ENCODE measurements around the gene CLDN5. TPM values are rescaled to one million over a fixed set of nuclear protein-coding genes. Genes with fewer than 3 reads are reported as not detected.
"Not testable (repeated sequence)": the region's sequence is repeated elsewhere in the genome, so short reads cannot be mapped to it uniquely, and the experiment has no call there.

Gene CLDN5
- total RNA-seq, 1 donor from 2014 or later: 0.44 TPM

DNA sequence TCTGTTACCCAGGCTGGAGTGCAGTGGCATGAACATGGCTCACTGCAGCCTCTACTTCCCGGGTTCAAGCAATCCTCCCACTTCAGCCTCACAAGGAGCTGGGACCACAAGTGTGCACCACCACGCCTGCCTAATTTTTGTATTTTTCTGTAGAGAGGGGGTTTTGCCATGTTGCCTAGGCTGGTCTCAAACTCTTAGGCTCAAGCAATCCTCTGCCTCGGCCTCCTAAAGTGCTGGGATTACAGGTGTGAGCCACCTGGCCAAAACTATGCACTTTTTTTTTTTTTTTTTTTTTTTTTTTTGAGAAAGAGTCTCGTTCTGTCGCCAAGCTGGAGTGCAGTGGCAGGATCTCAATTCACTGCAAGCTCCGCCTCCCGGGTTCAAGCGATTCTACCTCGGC, 12.4 kb upstream of the CLDN5 start:
- Mint-ChIP-seq H3K27me3 (peaks cover 22% of the 10 kb centered on the region), H3K4me1 (no peaks in the 10 kb centered on the region)

DNA sequence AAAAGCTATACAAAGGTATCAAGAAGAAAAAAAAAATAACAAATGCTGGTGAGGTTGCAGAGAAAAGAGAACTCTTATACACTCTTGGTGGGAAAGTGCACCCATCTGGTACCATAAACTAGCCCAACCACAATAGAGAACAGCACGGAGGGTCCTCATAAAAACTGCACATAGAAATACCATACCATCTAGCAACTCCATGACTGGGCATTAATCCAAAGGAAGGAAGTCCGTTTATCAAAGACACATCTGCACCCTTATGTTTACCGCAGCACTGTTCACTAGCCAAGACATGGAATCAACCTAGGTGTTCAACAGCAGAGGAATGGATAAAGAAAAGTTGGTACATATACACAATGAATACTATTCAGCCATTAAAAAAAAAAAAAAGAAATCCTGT, 10.8 kb upstream of the CLDN5 start:
- Mint-ChIP-seq H3K4me3 (no peak overlapping the region), H3K9me3 (no peaks in the 10 kb centered on the region), H3K27me3 (peaks cover 17% of the 10 kb centered on the region), H3K27ac (no peak overlapping the region), H3K4me1 (no peaks in the 10 kb centered on the region), H3K36me3 (ENCODE audit: low read depth) (no peaks in the 10 kb centered on the region)
- DNase-seq: no peak
- intact Hi-C loops (cut with micrococcal nuclease): no loop called here

More for the DNA sequence above, 12.4 kb upstream of the CLDN5 start:
- H3K9me3 Mint-ChIP-seq: no peaks in the 10 kb centered on the region
- H3K4me3 Mint-ChIP-seq: no peak overlapping the region
- H3K27ac Mint-ChIP-seq: no peak overlapping the region
- intact Hi-C loops (cut with micrococcal nuclease): no loop called here
- no peaks in the 10 kb centered on the region for H3K36me3 Mint-ChIP-seq (ENCODE audit: low read depth)
- no peak for DNase-seq

DNA sequence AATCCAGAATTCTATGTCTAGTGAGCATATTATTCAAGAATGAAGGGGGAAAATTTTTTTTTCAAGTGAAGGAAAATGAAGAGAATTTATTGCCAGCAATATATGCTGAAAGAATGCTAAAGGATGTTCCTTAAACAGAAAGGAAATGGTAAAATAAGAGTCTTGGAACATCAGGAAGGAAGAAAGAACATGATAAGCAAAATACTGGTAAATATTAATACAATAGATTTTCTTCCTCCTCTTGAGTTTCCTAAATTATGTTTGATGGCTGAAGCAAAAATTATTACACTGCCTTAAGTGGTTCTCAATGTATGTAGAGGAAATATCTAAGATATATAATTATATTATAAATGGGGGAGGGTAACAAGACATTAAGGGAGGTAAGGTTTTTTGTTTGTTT, 9.6 kb upstream of the CLDN5 start:
- Mint-ChIP-seq H3K36me3 (ENCODE audit: low read depth) (no peaks in the 10 kb centered on the region), H3K4me3 (no peak overlapping the region), H3K27ac (no peak overlapping the region), H3K4me1 (no peaks in the 10 kb centered on the region), H3K27me3 (peaks cover 15% of the 10 kb centered on the region), H3K9me3 (no peaks in the 10 kb centered on the region)
- no peak for DNase-seq
- intact Hi-C loops (cut with micrococcal nuclease): no loop called here

DNA sequence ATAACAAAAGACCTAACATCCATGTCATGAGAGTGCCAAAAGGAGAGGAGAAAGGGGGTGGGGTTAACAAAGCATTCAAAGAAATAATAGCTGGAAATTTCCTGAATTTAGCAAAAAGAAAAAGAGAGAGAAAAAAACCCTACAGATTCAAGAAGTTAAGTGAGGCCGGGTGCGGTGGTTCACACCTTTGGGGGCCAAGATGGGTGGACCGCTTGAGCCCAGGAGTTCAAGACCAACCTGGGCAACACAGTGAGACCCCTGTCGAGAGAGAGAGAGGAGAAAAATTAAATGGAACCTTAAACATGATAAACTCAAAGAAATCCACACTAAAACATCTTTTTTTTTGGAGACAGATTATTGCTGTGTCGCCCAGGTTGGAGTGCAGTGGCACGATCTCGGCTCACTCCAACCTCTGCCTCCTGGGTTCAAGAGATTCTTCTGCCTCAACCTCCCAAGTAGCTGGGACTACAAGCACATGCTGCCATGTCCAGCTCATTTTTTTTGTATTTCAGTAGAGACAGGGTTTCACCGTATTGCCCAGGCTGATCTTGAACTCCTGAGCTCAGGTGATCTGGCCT, 8.9 kb upstream of the CLDN5 start:
- Mint-ChIP-seq H3K9me3 (no peaks in the 10 kb centered on the region), H3K27ac (no peak overlapping the region), H3K4me1 (no peaks in the 10 kb centered on the region), H3K4me3 (no peak overlapping the region), H3K36me3 (ENCODE audit: low read depth) (no peaks in the 10 kb centered on the region), H3K27me3 (peaks cover 15% of the 10 kb centered on the region)
- no peak for DNase-seq
- intact Hi-C loops (cut with micrococcal nuclease): no loop called here

DNA sequence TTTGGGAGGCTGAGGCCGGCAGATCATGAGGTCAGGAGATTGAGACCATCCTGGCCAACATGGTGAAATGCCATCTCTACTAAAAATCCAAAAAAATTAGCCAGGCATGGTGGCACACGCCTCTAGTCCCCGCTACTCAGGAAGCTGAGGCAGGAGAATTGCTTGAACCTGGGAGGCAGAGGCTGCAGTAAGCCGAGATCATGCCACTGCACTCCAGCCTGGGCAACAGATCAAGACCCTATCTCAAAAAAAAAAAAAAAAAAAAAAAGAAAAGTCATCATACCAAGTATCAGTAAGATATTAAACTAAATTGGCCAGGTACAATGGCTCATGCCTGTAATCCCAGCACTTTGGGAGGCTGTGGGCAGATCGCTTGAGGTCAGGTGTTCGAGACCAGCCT, 7.1 kb upstream of the CLDN5 start:
- H3K9me3 Mint-ChIP-seq; H3K36me3 Mint-ChIP-seq (ENCODE audit: low read depth); intact Hi-C loops (cut with micrococcal nuclease): not testable (repeated sequence)

DNA sequence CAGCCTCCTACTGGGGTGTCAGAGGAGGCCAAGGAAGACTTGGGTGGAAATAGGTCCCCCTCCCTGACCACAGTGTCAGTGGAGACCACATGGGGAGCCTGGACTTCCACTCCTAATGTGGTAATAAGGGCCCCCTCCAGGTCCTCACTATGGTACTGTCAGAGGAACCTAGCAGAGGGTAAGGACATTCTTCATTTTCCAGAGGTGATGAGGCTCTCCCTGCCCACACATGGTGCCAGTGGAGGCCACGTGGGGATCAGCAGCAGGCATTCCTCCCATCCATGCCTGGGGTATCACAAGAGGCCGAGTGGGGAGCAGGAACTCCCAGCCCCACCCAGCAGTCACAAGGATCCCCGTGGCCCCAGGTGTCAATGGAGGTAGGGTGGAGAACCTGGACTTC, 6.5 kb upstream of the CLDN5 start:
- Mint-ChIP-seq H3K4me1 (no peaks in the 10 kb centered on the region), H3K9me3 (no peaks in the 10 kb centered on the region), H3K27ac (no peak overlapping the region), H3K36me3 (ENCODE audit: low read depth) (no peaks in the 10 kb centered on the region), H3K27me3 (peaks cover 16% of the 10 kb centered on the region), H3K4me3 (no peak overlapping the region)
- intact Hi-C loops (cut with micrococcal nuclease): no loop called here
- DNase-seq: no peak

More for the DNA sequence above, 7.1 kb upstream of the CLDN5 start:
- H3K4me1 Mint-ChIP-seq, H3K27ac Mint-ChIP-seq, H3K4me3 Mint-ChIP-seq, DNase-seq: not testable (repeated sequence)
- H3K27me3 Mint-ChIP-seq: peaks cover 13% of the 10 kb centered on the region

DNA sequence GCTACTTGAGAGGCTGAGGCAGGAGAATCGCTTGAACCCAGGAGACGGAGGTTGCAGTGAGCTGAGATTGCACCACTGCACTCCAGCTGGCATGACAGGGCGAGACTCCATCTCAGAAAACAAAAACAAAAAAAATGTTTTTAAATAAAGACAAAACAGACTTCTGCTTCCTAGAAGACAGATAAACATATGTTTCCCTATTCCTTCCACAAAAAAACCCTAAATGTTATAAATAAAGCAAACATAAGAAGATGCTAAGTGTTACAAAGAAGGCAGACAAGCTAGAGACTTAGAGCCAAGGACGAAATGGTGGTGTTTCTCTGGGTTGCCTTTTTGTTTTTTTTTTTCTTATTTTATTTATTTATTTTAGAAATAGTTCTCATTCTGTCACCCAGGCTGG, 5.6 kb upstream of the CLDN5 start:
- no peak for DNase-seq
- Mint-ChIP-seq H3K4me1 (peaks cover 2% of the 10 kb centered on the region), H3K27me3 (peaks cover 14% of the 10 kb centered on the region), H3K36me3 (ENCODE audit: low read depth) (no peaks in the 10 kb centered on the region), H3K27ac (no peak overlapping the region), H3K9me3 (no peaks in the 10 kb centered on the region), H3K4me3 (no peak overlapping the region)
- intact Hi-C loops (cut with micrococcal nuclease): no loop called here

DNA sequence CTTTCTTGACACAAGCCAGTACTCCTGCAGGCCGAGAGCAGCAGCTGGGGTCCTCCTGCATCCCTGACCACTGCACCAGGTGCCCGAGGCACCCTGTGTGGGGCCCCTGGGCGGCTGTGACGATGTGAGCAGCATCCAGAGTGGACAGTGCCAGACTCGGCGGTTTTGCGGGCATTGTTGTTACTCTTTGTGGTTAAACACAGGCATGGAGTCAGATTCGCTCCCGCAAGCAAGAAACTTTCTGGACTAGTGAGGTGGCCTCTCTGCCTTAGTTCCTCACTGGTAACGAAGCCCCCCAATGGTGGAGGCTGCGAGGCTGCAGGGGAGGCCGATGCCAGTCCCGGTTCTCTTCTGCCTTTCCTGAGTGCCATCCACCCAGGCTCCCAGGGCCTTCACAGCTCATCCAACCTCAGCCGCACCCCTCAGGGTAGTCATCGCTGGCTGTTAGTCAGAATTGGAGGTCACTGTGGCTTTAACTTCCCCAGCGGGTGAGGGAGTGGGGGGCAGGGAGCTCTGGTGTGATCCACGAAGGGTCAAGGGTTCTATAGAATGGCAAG, 3.7 kb upstream of the CLDN5 start:
- Mint-ChIP-seq H3K4me3 (no peak overlapping the region), H3K4me1 (peaks cover 5% of the 10 kb centered on the region), H3K27ac (no peak overlapping the region), H3K9me3 (no peaks in the 10 kb centered on the region), H3K36me3 (ENCODE audit: low read depth) (no peaks in the 10 kb centered on the region), H3K27me3 (peaks cover 21% of the 10 kb centered on the region)
- DNase-seq: no peak
- intact Hi-C loops (cut with micrococcal nuclease): no loop called here

DNA sequence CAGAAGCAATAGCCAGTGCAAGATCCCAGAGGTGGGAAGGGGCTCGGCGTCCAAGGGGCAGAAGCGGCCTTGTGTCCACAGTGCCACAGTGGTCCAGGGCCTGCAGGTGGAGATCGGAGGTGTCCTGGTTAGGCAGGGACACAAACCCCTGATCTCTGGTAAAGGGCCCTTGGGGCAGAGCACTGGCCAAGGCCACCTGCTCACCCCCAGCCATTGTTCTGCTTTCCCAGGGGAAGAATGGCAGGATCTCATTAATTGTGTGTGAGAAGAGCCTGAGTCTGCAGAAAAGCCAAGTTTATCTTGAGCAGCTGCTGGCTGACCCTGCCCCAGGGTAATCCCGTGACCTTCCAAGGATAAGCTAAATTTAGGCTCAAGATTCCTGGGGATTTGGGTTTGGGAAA, 3.1 kb upstream of the CLDN5 start:
- Mint-ChIP-seq H3K4me1 (peaks cover 7% of the 10 kb centered on the region), H3K4me3 (no peak overlapping the region), H3K27ac (no peak overlapping the region), H3K9me3 (no peaks in the 10 kb centered on the region), H3K36me3 (ENCODE audit: low read depth) (no peaks in the 10 kb centered on the region), H3K27me3 (peaks cover 21% of the 10 kb centered on the region)
- intact Hi-C loops (cut with micrococcal nuclease): no loop called here
- no peak for DNase-seq

DNA sequence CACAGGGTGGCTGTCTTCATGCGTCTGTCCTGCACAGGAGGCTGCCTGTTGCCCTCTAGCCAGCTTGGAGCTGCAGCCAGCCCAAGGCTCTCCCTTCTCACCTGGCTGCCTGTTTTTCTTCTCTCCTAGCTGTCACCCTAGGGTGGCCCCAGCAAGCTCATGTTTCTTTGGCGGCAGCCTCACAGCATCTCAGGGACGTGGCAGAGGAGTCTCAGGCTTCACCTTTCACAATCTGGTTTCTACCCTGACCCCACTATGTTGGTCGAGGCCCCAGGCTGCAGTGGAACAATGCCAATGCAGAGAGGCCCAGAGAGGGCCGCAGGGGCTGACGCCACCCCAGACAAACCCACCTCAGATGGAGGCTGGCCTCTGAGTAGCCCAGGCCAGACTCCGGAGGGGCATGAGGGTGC, 2.5 kb upstream of the CLDN5 start:
- H3K36me3 Mint-ChIP-seq (ENCODE audit: low read depth): peaks cover 3% of the 10 kb centered on the region
- peaks cover 21% of the 10 kb centered on the region for H3K27me3 Mint-ChIP-seq
- H3K4me3 Mint-ChIP-seq: no peak overlapping the region
- H3K9me3 Mint-ChIP-seq: no peaks in the 10 kb centered on the region
- peaks cover 7% of the 10 kb centered on the region for H3K4me1 Mint-ChIP-seq
- no peak overlapping the region for H3K27ac Mint-ChIP-seq
- DNase-seq: no peak
- intact Hi-C loops (cut with micrococcal nuclease): no loop called here

DNA sequence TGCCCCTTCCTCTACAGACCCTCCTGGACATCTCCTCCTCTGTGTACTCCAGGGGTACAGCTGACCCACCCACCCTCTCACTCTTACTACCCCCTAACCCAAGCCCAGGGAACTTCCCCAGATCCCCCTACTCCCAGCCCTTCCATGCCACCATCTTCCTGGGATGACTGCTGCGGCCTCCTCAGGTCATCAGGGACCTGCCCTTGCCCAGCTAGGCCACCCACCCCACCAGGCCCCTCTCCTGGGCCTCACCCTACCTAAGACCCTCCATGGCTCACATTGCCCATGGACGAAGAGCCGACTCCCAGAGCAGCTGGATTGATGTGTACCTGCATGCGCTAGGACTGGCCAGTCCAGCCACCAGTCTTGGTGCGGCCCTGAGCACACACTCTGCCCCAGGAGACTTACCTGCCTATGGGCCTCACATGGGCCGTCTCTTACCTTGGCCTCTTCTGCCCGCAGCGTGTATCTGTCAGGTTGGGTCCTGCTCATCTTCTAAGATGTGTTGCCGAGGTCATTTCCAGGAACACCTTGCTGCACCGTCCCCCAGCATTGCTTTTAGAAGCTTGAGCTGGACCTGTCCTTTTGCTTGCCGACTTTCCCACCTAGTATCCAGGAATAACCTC, 2.0 kb upstream of the CLDN5 start:
- intact Hi-C loops (cut with micrococcal nuclease): no loop called here
- no peak for DNase-seq
- Mint-ChIP-seq H3K36me3 (ENCODE audit: low read depth) (peaks cover 4% of the 10 kb centered on the region), H3K27ac (no peak overlapping the region), H3K27me3 (peaks cover 21% of the 10 kb centered on the region), H3K4me1 (peaks cover 7% of the 10 kb centered on the region), H3K9me3 (no peaks in the 10 kb centered on the region), H3K4me3 (no peak overlapping the region)

DNA sequence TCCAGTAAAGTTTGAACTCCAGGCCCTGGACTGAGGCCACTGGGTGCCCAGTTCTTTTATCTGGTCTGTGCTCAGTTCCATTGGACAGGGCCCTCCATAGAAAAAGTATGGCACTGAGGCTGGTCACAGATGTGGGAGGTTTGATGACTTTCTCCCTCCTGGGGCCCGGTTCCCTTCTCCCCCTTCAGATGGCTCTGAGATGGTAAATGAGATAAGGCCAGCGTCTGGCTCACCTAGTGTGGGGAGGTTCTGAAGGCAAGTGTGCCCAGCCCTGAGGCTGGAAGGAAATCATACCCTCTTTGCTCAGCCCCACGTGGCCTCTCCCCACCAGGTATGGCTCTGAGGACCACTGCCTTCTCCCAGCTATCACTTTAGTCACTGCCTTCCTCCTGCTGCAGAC, 1.5 kb upstream of the CLDN5 start:
- no peak for DNase-seq
- Mint-ChIP-seq H3K27ac (no peak overlapping the region), H3K4me1 (peaks cover 7% of the 10 kb centered on the region), H3K36me3 (ENCODE audit: low read depth) (peaks cover 7% of the 10 kb centered on the region), H3K9me3 (no peaks in the 10 kb centered on the region), H3K27me3 (peaks cover 19% of the 10 kb centered on the region), H3K4me3 (no peak overlapping the region)
- intact Hi-C loops (cut with micrococcal nuclease): loop anchor here (2.0 kb wide), 1 partner anchor 105 kb away; no protein-coding TSS in a partner anchor

DNA sequence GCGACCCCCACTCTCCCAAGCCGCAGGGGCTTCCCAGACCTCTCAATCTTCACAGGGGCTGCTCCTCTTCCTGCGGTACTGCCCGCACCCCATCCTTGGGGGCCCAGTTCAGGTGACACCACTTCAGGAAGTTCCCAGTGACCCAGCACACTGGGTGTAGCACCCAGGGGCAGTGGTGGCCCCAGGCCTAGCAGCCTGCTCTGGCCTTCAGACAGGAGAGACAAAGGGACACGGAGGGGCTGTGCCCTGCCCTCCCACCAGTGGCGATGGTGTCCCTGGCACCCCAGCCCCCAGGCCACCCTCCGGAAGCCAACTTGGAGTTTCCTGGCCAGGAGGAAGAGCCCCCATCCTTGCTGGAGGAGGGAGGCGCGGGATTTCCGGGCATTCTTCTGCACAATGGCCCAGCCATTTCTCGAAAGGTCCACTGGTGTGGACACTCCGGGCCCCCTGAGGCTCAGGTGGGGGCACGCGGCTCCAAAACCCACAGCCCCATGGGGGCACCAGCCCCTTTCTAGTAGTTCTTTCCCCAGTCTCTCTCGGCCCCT, 978 bp upstream of the CLDN5 start:
- peak overlapping the region; percentile 82 for H3K4me3 Mint-ChIP-seq
- peak overlapping the region; percentile 65 for H3K27ac Mint-ChIP-seq
- peaks cover 7% of the 10 kb centered on the region for H3K4me1 Mint-ChIP-seq

More for the DNA sequence above, 978 bp upstream of the CLDN5 start:
- intact Hi-C loops (cut with micrococcal nuclease): loop anchor here (2.0 kb wide), 1 partner anchor 106 kb away; no protein-coding TSS in a partner anchor
- DNase-seq: no peak
- peaks cover 19% of the 10 kb centered on the region for H3K27me3 Mint-ChIP-seq
- H3K9me3 Mint-ChIP-seq: no peaks in the 10 kb centered on the region
- H3K36me3 Mint-ChIP-seq (ENCODE audit: low read depth): peaks cover 10% of the 10 kb centered on the region
